DND-41 (cell line): ENCODE measurements around the gene LTBP3.

ENCODE experiments used
- EZH2 ChIP-seq: IDR thresholded peaks from 3 replicates; pipeline ENCODE4 v1.6.1; 2012; ENCODE audit warnings: borderline replicate concordance, low read depth, mild to moderate bottlenecking, moderate library complexity, low read length, inconsistent platforms; ENCODE audit not compliant: severe bottlenecking
- TF ChIP-seq, protein P1 (sequence below): IDR thresholded peaks from 2 replicates; pipeline ENCODE4 v1.5.1; 2012; ENCODE audit warnings: borderline replicate concordance, low read length, moderate library complexity, mild to moderate bottlenecking; ENCODE audit not compliant: poor library complexity, severe bottlenecking; ENCODE audit errors: extremely low read depth

- TF ChIP-seq, protein P1, sequence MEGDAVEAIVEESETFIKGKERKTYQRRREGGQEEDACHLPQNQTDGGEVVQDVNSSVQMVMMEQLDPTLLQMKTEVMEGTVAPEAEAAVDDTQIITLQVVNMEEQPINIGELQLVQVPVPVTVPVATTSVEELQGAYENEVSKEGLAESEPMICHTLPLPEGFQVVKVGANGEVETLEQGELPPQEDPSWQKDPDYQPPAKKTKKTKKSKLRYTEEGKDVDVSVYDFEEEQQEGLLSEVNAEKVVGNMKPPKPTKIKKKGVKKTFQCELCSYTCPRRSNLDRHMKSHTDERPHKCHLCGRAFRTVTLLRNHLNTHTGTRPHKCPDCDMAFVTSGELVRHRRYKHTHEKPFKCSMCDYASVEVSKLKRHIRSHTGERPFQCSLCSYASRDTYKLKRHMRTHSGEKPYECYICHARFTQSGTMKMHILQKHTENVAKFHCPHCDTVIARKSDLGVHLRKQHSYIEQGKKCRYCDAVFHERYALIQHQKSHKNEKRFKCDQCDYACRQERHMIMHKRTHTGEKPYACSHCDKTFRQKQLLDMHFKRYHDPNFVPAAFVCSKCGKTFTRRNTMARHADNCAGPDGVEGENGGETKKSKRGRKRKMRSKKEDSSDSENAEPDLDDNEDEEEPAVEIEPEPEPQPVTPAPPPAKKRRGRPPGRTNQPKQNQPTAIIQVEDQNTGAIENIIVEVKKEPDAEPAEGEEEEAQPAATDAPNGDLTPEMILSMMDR, result no peak
- no peak for TF ChIP-seq EZH2
Measured at GRCh38 chr11:65506290-65506771, 51.8 kb downstream of the LTBP3 start.
